NCI-H1048 (cell line): ENCODE results near the gene KRTAP19-7.

Source experiments
- DNase-seq: peaks from one replicate; lab custom pipeline; 2025; lab: John Stamatoyannopoulos, UW

The KRTAP19-7 gene

GRCh38 chr21:30561264-30561895, at the start of gene KRTAP19-7:
Gene KRTAP19-7 (minus strand): TSS chr21:30561314. CDS start chr21:30561289, 25 bp downstream.
- no peak for DNase-seq

GRCh38 chr21:30605968-30606367, 44.9 kb upstream of the KRTAP19-7 start:
- DNase-seq, result no peak

GRCh38 chr21:30600787-30601186, 39.7 kb upstream of the KRTAP19-7 start, which contains the start of gene KRTAP22-1:
Gene KRTAP22-1 (plus strand): TSS chr21:30601087.
- no peak for DNase-seq

- DNase-seq, result no peak
Measured at GRCh38 chr21:30598802-30599201, 37.7 kb upstream of the KRTAP19-7 start, which contains the start of gene KRTAP6-2. Gene KRTAP6-2 (minus strand): TSS chr21:30598902. CDS start chr21:30598874, 28 bp downstream.

GRCh38 chr21:30592140-30592539, 31.0 kb upstream of the KRTAP19-7 start, which contains the start of gene KRTAP6-3:
Gene KRTAP6-3 (plus strand): TSS chr21:30592440. CDS start chr21:30592446, 6 bp downstream.
- no peak for DNase-seq

- DNase-seq, result no peak
Measured at GRCh38 chr21:30590297-30590696, 29.2 kb upstream of the KRTAP19-7 start, which contains the start of gene KRTAP22-2. Gene KRTAP22-2 (minus strand): TSS chr21:30590397.

GRCh38 chr21:30582870-30583269, 21.8 kb upstream of the KRTAP19-7 start:
- no peak for DNase-seq

- no peak for DNase-seq
Measured at GRCh38 chr21:30580132-30580531, 19.0 kb upstream of the KRTAP19-7 start.

GRCh38 chr21:30579346-30579745, 18.2 kb upstream of the KRTAP19-7 start:
- DNase-seq, result no peak

- no peak for DNase-seq
Measured at GRCh38 chr21:30577766-30578165, 16.7 kb upstream of the KRTAP19-7 start.

GRCh38 chr21:30567617-30568016, 6.5 kb upstream of the KRTAP19-7 start:
- DNase-seq, result no peak

GRCh38 chr21:30563630-30564029, 2.5 kb upstream of the KRTAP19-7 start:
- no peak for DNase-seq

GRCh38 chr21:30563072-30563471, 2.0 kb upstream of the KRTAP19-7 start:
- no peak for DNase-seq

GRCh38 chr21:30561957-30562356, 843 bp upstream of the KRTAP19-7 start:
- DNase-seq, result no peak

- DNase-seq, result no peak
Measured at GRCh38 chr21:30555095-30555494, 6.0 kb downstream of the KRTAP19-7 start.

- DNase-seq, result no peak
Measured at GRCh38 chr21:30552782-30553181, 8.3 kb downstream of the KRTAP19-7 start.

GRCh38 chr21:30541764-30542163, 19.4 kb downstream of the KRTAP19-7 start, which contains the start of gene KRTAP19-6:
Gene KRTAP19-6 (minus strand): TSS chr21:30541864. CDS start chr21:30541833, 31 bp downstream.
- no peak for DNase-seq

- DNase-seq, result no peak
Measured at GRCh38 chr21:30518876-30519275, 42.2 kb downstream of the KRTAP19-7 start.

- no peak for DNase-seq
Measured at GRCh38 chr21:30515681-30516080, 45.4 kb downstream of the KRTAP19-7 start.
